Measurements from ENCODE around the gene TGIF2.
"Not testable (repeated sequence)": the region's sequence is repeated elsewhere in the genome, so short reads cannot be mapped to it uniquely, and the experiment has no call there.

The TGIF2 gene

DNA sequence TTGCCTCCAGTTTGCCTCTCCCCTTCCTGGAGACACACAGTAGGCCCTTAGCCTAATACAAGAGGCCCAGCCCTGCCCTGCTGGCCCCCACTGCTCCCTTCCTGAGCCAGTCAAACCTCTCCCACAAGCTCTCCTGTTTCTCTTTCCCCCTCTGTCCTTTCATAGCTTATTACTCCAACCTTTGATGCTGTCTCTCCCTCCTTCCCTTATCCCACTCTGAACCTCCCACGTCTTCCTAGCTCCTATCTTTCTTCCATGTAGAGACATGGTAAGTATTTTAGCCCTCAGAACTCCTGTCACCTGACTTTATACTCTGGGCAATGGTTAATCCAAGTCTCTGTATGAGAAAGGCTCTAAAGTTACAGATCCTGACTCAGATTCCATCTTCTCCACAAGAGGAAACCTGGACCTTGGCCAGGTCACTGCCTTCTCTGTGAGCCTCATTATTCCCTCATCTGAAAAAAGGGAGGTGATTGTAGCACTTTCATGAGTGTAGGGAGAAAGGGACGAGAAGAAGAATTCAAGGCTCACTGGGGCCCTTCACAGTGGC, 6.7 kb downstream of the TGIF2 start:
- DNase-seq, result no peak

DNA sequence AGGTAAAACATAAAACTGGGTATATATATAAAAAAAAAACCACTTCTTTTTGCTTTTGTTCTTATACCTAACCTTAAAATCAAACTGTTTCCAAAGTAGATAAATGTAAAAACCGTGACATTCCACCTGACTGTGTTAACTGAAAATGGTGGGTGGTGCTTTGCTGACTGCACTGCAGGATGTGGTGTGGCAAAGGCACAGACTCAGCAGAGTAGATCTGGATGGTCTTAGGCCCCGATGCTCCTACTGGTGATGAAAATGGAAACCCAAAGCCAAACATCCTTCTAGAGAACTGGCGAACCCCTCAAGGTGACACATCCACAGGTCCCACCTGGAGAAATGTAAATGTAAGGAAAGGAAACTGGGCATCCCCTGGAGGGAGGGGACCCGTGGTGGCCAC, 8.9 kb downstream of the TGIF2 start:
- no peak for DNase-seq

DNA sequence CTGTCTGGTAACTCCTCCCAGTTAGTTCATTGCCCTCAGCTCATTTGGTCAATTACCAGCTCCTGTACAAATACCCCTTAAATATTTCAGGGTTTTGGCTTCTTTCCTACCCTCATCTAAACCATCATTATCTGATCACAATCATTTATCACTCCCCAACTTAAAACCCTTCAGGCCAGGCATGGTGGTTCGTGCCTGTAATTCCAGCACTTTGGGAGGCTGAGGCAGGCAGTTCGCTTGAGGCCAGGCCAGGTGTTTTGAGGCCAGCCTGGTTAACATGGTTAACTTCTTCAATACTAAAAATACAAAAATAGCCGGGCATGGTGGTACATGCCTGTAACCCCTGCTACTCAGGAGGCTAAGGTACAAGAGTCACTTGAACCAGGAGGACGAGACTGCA, 9.4 kb downstream of the TGIF2 start:
- DNase-seq, result no peak

DNA sequence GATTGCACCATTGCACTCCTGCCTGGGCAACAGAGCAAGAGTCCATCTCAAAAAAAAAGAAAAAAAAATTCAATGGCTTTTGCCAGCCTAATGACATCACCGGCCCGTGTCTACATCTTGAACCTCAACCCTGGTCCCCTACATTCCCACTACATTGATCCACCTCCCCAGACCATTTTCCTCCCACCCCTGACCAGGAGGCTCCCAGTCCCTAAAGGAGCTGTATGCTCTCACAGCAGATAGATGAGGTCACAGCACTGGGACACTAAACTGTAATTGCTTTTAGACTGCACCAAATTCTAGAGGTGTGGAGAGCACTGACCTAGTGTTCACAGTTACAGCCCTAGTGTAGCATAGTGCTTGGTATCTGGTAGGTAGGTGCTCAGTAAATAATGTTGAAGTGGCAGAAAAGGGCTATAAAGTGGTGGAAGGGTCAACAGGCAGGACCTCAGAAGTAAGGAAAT, 10.7 kb downstream of the TGIF2 start:
- no peak for DNase-seq

DNA sequence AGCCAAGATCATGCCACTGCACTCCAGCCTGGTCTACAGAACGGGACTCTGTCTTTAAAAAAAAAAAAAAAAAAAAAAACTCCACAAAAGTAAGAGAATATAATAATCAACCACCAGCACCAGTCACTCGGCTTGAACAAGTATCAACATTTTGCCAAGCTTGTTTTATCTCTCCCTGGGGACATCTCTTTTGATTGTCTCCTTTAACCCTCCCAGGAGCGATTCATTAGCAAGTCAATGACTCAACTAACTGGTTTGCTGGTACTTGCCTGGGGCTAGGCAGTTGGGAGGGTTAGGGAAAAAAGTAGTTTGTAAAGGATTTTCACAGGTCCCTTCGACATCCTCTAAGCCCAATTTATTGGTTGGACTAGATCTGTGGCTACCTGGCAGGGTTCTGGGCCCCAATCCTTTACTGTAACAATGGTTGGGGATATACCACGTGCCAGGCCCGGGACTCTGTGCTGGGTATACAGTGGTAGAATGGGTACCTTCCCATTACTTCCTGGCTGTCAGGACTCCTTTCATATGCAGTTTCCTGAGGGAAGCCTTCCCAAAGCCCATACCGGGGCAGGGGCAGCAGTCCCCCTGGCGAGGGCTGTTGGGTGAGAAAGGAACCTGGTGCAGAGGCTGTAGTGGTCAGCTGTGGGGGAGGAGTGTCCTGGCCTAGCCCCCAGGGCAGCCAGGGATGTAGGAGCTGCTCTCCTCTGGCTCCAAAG, 12.2 kb downstream of the TGIF2 start:
- DNase-seq, result no peak

DNA sequence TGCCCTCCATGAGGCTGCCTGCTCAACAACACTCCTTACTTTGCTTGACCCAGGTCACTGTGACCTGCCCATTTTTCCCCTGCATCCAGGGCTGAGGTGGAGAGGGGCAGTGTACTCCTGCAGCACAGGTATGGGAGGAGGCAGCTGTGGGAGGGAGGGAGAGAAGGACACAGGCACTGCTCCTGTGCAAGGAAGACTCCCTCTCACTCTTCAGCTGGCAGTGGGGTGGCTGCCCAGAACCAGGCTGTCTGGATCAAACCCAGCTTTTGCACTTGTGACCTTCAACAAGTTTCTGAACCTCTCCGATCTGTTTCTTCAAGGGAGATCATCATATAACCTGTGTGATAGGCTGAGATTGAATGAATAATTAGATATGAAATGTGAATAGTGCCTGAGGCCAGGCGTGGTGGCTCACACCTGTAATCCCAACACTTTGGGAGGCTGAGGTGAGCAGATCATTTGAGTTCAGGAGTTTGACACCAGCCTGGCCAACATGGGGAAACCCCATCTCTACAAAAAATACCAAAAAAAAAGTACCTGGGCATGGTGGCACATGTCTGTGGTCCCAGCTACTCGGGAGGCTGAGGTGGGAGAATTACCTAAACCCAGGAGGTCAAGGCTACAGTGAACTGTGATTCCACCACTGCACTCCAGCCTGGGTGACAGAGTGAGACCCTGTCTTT, 14.1 kb downstream of the TGIF2 start:
- no peak for DNase-seq

DNA sequence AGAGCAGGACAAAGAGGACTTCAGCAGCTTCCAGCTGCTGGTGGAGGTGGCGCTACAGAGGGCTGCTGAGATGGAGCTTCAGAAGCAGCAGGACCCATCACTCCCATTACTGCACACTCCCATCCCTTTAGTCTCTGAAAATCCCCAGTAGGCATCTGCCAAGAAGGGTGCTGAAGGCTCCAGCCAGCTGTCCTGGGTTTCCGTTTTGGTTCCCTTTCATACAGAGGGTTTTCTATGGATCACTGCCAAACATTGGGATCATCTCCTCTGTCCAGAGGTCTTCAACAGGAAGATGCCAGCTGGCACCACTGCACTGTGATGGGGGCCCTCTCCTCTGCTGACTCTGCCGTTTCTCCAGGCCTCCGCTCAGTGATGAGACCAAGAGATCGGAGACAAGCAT, 17.9 kb downstream of the TGIF2 start:
- DNase-seq, result no peak

- DNase-seq, result peak; percentile 74
Measured at GRCh38 chr20:36591854-36592641, 18.7 kb downstream of the TGIF2 start.

GRCh38 chr20:36593347-36593929, 20.0 kb downstream of the TGIF2 start:
- DNase-seq, result no peak

- no peak for DNase-seq
Measured at GRCh38 chr20:36599912-36600345, 26.5 kb downstream of the TGIF2 start.

- DNase-seq, result no peak
Measured at GRCh38 chr20:36601540-36601939, 28.1 kb downstream of the TGIF2 start.

- peak; percentile 74 for DNase-seq
Measured at GRCh38 chr20:36604952-36605398, 31.6 kb downstream of the TGIF2 start.

GRCh38 chr20:36605399-36606157, 32.2 kb downstream of the TGIF2 start, which contains the start of gene RAB5IF:
TSS of gene RAB5IF (plus strand) at chr20:36605779. CDS start at chr20:36605952, 173 bp downstream.
- peak; percentile 99 for DNase-seq

DNA sequence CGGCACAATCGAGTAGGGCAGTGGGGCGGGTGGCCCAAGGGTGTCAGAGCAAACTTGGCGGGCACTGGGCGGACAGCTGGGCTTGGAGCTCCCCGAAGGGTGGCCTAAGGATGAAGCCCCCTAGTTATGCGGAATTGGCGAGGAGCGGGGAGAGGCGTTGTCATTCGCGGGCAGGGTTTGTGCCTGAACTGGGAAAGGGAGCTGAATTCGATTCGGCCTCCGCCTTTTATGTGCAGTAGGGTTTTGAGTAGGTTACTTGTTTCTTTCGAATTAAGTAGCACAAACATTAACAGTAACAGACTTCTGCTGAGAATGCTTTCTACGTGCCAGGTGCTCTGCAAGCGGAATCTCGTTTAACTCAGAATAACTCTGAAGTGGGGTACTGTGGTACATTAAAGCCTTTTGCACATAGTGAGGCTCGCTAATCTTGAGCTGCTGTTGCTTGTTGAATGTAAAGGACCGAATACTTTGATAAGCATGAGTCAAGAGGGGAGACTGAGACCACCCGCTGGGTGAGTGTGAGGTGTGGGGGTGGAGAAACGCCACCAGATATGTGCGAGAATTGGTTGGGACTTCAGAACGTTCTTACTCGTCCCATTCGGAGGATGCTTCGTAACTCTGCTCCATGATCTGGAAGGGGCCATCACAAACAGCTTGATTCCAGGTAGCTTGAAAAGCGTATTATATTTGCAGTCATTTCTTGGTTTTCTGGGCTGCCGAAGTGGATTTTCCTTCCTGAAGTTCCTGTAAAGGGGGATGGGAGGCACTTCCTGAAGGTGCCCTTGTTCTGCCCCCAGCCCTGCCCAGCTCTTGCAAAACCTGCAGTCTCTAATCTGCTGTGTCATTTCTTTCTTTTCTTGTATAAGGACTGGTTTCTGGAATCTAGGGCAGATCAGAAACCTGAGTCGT, 33.0 kb downstream of the TGIF2 start:
- DNase-seq, result peak; percentile 41

GRCh38 chr20:36607586-36608387, 34.4 kb downstream of the TGIF2 start:
- no peak for DNase-seq

DNA sequence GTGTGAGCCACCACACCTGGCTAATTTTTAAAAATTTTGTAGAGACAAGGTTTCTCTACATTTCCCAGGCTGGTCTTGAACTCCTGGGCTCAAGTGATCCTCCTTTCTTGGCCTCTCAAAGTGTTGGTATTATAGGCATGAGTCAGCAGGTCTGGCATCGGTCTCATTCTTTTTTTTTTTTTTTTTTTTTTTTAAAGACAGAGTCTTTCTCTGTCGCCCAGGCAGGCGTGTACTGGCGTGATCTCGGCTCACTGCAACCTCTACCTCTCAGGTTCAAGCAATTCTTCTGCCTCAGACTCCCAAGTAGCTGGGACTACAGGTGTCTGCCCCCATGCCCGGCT, 35.0 kb downstream of the TGIF2 start:
- DNase-seq, result not testable (repeated sequence)

DNA sequence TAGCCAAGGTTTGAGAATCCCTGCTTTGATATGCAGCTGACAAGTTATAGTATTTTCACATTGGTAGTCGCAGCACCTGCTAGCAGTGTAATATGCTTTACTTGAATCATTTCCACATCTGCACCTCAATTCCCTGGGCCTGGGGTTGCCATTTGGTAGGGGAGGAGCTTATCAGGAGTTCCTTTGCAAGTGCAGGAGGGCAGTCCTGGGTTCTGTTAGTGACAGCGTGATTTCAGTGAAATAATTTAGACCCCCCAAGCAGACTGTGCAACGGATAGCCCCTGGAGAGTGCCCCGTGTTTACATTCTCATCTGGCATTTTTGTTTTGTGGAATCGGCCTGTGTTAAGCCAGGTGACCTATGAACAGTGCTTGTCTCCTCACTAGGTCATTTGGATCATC, 38.2 kb downstream of the TGIF2 start:
- no peak for DNase-seq

DNA sequence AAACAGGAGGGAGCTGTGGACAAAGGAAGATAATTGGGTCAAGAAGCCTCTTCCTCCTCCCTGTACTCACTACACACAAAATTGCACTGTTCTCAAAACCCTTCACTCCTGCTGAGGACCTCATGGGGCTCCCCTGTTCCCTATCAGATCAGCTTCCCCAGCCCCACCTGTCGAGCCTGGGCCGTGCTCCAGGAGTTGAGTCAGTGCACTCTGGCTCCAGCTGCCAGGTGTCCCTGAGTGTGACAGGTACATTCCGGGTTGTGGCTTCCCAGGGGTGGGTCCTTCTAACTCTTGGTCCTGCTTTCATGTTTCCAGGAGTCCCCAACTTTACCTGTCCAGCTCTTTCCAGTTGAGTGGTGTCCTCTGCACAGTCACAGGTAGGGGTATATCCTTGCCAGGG, 40.6 kb downstream of the TGIF2 start:
- DNase-seq, result no peak

GRCh38 chr20:36614781-36615557, 41.6 kb downstream of the TGIF2 start:
- DNase-seq, result no peak

Measured in CD4-positive, alpha-beta T cell treated with Interleukin-15 for 1 hour (primary cell).